Articular chondrocyte of knee joint (primary cell): ENCODE data around the gene NAGK. TPM values are rescaled to one million over a fixed set of nuclear protein-coding genes. Genes with fewer than 3 reads are reported as not detected.

Source experiments
- total RNA-seq: library from RNA; depleted of rRNA; stranded (reverse); fragments of >200 nt; gene quantifications from 2 replicates; pipeline ENCODE4 v1.2.3, GENCODE V29; 2012

The NAGK gene
- 52.5 and 57.7 TPM in 2 replicates for total RNA-seq

DNA sequence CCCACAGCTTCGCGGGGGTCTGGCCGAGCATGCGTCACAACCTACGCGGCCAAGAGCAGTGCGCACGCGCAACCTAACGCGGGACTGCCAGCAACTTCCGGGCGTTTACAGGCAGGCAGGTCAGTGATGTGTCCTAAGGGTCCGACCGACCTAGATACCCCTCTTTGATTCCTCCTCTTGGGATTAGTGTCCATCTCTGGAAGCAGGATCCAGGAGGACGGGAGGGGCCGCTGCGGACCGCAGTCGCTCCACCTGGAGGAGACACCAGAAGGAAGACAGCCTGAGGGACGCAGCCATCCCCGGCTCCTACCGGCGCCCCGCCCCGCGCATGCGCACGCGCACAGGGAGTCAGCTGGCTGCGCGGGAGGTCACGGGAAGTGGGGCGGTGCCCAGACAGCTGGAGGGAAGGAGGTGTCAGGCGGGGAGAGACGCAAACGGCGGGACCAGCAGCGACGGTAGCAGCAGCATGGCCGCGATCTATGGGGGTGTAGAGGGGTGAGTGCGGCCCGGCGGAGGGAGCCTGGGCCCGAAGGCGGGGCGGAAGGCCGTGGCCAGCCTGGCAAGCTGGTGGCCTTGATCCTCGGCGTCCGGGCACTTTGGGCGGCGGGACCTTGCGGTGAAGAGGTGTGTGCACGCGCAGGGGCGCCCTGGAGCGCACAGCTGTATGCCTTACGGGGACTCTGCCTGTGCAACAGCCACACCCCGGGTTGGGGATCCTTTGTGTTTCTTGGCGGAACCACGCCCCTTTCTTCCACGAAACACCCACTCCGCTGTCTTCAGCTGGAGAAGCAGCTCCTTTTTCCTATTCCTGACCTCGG lies at the start of gene NAGK:
Gene NAGK, plus strand, starts transcription at position 431 of the 818 bp plus-strand sequence. Its CDS starts 36 bp downstream, at position 467.

Other genes with a start within 250 kb of the NAGK start
- gene CLEC4F, start 248.0 kb upstream of the NAGK start, total RNA-seq: not detected in 2 replicates
- not detected in 2 replicates for gene CD207, start 232.8 kb upstream of the NAGK start, total RNA-seq
- gene VAX2, start 168.1 kb upstream of the NAGK start, total RNA-seq: 0.65 TPM in 2 replicates
- 0.39 TPM in 1 of 2 replicates, not detected in the other for gene ATP6V1B1, start 132.7 kb upstream of the NAGK start, total RNA-seq
- 0.39 and 0.65 TPM in 2 replicates for gene ANKRD53, start 90.0 kb upstream of the NAGK start, total RNA-seq
- gene TEX261, start 73.8 kb upstream of the NAGK start, total RNA-seq: 42.3 and 48.0 TPM in 2 replicates
- 14.1 and 21.8 TPM in 2 replicates for gene MCEE, start 61.6 kb downstream of the NAGK start, total RNA-seq
- 20.5 and 20.9 TPM in 2 replicates for gene MPHOSPH10, start 62.0 kb downstream of the NAGK start, total RNA-seq
- 0.65 and 1.1 TPM in 2 replicates for gene PAIP2B, start 158.5 kb downstream of the NAGK start, total RNA-seq